Stimulated activated CD8-positive, alpha-beta memory T cell treated with anti-CD3 and anti-CD28 coated beads, Interleukin-12 subunit alpha, Interleukin-12 subunit beta, amount 100 ng/mL, for 4 hours (primary cell): Measurements from ENCODE around the gene ARHGAP6.
"Not testable (repeated sequence)": the region's sequence is repeated elsewhere in the genome, so short reads cannot be mapped to it uniquely, and the experiment has no call there.

Source experiments
- DNase-seq: peaks from one replicate; pipeline ENCODE4 v3.0.0-alpha.2; 2020; ENCODE audit warnings: low read depth

Gene ARHGAP6

DNA sequence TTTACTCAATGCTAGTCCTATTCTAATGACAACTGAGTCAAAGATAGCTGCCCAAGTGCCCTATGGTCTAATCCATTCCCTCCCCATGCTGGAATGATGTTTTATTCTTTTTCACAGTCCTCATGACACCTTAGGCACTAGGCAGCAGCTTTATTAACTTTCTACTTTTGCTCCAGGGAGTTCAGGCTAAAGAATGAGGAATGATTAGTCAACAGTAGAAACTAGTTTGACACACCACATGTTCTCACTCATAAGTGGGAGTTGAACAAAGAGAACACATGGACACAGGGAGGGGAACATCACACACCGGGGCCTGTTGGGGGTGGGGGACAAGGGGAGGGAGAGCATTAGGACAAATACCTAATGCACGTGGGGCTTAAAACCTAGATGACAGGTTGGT, 309.8 kb downstream of the ARHGAP6 start:
- not testable (repeated sequence) for DNase-seq

DNA sequence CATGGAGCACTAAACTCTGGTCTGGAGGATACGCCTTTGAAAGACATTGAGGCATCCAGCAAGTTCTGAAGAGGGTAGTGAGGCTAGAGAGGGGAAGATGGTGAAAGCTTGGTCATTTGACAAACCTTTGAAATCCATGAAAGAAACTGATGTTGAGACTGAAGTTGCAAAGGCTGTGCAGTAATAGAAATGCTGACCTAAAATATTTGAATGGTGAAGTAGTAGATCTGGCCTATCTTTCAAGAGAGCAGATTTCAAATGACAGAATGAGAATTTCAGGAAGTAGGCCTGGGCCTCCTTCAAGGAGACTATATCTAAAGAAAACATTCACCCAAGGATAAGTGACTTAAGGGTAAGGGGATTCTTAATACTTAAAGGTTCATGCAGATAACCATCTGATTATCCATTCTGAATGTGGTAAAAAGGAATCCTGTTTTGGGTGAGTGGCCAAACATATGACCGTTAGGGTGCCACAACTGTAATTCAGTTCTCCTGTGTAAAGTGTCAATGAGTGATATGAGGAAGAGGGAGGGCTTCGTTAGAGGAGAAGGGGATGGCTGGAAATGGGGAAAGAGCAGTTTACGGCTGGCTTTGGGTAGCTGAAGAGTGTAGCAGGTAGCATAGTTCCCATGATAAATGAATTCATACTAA, 310.3 kb downstream of the ARHGAP6 start:
- no peak for DNase-seq

DNA sequence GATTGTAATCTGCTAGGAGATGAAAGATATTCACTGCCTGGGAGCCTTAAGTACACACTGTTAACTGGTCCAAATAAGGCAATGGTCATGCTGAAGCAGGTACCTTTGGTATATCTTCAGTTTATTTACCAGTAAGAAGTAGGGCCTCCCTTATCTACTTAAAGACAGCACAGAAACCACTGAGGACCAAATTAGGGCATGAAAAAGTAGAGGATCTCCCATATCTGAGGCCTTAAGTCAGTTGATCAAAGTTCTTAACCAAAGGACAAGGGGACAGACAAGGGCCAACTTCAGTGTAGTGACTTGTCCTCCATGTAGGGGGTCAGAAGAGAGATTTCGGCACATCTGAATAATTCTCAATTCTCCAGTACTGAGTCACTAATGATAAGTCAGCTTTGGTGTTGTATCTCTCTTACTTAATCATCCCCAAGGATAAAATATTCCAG, 313.4 kb downstream of the ARHGAP6 start:
- no peak for DNase-seq

DNA sequence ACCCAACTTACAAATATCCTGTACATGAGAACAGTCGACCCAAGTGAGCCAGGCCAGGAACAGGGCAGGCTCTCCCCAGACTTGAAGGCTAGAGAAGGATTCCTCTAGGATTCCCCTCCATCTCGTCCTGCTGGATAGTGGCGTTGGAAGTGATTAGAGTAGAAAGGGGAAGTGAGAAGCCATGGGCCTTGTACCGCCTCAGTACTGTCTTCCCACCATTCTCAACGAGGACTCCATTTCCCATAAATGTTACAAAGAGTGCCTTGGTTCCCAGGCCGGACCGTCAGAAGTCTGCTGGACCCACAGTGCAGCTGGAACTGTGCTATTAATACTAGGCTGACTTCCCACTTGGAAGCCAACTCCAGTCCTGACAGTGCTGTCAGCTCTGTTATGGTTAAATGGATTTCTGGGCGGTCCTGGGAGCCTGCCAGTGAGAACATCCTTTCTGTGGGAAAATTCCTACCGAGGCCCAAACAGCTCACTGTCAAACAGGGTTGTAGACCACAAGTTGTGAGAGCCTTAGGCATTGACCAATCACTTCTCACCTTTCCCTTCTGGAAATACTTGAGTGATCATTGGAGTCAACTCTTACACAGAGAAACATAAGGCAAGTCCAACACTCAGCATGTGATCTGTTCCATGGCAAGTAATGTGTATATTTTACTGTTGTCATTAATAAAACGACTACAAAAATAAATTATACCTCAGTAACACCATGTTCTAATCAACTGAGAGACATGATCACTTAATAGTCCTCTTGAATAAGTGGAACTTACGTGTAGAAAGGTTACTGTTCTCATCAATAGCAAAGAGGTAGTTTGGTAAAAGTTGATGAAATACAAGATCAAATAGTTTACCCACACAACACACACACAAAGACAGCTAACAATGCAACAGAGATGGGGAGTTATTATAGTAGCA, 314.1 kb downstream of the ARHGAP6 start:
- DNase-seq, result no peak

DNA sequence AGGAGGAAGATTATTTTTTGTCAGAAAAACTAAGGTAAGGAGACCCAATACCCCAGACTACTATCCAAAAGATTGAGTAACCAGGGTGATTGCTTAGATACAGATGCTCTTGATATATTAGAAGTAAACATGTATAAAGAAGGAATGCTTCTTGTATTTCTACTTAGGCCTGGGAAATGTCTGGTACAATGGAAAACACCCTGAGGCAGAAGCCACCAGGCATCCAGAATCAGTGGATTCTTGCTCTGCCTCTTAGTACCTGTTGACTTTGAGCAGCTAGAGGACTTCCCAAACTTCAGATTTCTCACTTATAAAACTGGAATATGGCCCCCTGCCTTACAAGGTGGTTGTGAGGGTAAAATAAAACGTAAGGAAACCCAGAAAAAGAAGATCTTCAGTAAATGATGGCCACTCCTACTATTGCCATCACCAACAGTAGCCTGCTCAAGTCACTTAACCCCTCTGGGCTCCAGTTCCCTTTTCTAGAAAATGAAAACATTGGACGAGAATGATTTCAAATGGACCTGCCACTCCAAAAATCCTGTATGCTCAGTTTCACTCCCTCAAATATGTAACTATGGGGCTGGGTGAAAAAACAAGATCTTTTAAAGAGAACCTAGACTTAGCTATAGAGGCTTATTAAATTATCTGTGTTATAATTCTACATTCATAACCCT, 315.9 kb downstream of the ARHGAP6 start:
- DNase-seq, result no peak

DNA sequence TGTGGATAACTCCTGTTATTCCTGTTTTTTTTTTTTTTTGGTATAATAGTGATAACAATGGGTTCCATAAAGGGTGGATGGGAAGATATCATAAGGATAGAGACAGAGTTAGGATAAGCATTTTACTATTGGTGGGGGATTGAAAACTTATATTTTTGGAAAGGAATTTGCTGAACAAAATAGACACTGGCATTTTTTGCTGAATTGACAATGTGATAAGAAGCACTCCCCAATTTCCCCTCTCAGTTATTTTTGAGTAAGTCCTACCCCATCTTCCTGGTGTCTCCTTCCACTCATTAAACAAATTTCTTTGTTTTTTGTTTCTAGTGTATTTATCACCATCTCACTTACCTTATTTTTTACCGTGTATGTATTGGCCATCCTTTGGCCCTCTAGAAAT, 316.7 kb downstream of the ARHGAP6 start:
- no peak for DNase-seq

DNA sequence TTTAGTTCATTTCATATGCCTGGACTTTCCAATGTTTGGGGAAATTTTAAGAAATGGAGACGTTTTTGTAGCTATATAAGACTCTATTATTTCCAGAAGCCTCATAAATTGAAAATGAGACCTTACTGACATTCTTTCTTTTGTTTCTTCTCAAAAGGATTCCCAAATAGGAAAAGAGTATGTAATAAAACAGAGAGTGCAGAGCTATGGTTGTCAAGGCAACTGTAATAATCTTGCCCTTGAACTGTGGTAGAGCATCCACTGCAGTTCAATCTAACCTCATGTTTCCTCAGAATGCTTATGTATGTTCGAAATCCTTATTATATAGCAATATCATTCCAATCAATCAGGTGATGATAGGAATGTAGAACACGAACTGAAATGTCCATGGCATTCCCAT, 318.4 kb downstream of the ARHGAP6 start:
- DNase-seq, result no peak

DNA sequence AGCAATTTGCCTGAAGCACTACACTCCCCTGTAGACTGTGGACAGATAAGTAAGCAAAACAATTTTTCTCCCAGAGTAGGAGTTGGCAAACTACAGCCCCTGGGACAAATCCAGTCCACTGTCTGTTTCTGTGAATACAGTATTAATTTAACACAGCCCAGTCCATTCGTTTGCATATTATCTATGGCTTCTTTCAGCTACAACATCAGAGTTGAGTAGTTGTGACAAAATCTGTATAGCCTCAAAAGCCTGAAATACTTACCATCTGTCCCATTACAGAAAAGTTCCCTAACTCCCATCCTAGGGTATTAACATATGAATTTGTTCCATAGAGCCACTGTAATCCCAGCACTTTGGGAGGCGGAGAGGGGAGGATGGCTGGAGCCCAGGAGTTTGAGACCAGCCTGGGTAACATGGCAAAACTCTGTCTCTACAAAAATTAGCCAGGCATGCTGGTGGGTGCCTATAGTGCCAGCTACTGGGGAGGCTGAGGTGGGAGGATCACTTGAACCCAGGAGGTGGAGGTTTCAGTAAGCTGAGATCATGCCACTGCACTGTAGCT, 319.5 kb downstream of the ARHGAP6 start:
- DNase-seq, result no peak

DNA sequence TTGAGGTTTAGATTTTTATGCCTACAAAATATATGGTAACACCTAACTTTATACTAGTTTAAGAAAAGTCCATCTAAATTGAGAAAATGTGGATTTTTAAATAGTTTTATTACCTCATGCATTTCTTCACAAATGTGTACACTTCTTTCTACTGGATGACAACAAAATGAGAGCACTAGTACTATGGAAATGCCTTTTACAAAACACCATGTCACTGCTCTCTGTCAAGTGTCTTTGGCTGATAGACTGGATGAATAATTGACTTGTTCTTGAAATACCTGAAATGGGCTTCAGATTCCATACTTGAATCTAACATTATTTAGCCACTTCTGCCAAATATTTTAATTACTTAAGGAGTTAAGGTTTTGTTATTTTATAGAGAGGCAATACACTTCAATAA, 323.0 kb downstream of the ARHGAP6 start:
- DNase-seq, result no peak

DNA sequence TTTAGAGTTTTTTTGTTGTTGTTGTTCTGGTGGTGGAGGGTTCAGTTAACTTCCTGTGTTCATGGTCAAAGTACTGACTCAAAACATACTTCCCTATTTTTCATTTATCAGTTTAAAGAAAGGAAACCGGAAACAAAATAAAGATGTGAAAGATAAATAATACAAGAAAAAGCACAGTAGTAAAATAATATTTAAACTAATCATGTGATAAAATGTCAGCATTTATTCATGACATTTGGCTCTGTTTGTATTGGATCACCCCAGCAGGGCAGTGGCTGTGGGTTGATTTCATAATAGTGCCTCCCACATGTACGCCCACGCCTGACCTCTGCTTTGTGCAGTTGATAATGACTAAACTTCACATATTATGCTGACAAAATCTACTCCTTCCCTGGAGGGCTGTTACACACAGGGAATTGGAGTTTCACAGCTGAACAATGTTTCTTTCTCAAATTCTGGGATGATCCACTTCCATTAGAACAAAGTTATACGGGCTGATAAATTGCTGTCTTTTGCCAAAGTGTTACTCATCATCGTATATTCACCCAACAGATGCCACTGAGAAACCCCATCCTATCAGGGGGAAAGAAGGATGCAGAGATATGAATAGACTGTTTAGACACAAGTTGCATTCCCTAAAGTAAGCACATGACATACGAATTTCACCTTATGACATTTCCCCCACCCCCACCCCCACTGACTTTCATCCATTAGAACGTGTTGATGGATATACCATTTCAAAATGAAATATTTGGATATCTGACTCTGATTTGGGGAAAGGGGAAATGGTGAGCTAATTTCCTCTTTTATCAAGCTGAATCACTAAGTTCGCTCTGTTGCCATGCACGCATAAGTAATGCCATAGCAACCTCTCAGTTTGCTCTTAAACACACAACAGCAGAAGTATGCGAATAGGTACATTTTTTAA, 324.2 kb downstream of the ARHGAP6 start:
- DNase-seq, result no peak

DNA sequence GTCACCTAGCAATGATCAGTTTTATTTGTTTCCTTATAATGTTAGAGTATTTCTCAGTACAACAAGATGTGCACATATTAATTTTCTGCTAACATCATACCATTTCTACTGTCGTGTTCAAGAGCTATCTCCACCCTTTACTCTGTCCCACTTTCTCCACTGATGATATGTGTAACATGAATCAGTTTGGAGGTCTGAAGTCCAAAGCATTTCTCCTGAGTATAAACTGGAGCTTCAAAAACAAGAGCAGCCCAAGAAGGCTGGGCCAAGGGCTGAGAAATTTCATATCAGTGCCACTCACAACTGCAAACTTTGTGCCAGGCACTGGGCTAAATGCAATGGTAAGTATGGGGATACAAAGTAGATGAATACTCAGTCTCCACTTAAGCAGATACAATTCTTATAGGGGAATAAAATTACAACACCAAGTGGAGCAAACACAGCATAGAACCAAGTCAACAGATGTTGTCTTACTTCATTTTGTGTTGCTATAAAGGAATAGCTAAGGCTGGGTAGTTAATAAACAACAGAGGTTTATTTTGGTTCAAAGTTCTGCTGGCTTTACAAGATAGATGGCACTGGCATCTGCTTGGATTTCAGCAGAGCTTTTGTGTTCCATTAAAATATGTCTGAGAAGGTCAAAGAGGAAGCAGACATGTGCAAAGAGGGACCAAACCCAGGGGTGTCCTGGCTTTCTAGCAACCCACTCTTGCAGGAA, 328.3 kb downstream of the ARHGAP6 start:
- DNase-seq, result no peak

DNA sequence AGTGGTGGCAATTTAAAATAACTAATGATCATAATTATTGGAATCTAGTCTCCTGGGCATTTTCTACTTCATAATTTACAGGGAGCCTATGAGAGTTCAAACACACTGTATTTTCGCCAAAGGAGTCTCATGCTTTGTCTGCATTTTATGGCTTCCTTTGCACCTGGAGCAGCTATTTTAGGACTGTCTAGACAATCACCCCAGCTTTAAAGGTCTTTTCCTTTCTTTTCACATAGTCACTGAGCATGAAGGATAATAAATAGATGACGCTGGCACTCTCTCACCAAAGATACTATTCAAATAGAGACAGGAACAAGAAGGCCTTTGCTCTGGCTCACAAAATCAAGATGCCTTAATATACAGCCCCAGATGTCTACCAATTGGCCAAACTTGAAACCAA, 329.5 kb downstream of the ARHGAP6 start:
- DNase-seq, result no peak

DNA sequence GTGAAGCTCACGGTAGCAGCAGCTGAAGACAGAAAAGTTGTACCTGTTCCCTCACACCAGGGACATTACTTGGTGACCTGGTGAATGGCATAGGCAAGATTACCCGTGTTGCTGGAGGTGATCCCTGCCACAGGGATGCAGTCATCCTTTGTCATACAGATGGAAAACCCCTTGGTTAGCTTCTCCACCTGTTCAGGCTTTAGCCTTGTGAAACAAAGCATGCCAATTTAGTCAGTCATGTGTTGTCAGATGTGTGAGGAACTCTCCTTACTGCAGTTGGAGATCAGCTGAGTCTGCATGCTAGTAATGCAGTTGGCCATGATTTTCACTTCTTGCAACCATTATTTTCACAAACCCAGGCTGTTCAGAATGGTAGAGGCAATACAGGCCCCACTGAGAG, 331.6 kb downstream of the ARHGAP6 start:
- no peak for DNase-seq

DNA sequence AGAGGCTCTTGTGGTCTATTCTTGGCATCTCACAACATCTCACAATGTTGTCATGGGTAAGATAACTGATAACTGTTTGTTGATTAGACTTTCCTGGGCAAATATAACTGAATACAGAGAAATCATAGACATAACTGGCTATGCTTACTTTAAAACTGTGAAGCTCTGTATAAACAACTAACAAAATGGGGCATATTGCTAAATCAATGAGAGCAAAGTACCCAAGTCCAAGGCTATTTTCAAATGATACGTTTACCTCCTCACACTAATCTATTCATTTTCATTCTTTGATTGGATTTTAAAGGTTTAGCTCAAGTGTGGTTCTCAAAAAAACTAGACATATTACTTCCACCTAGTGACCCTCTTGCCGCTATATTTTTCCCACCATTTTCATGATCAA, 333.9 kb downstream of the ARHGAP6 start:
- no peak for DNase-seq

DNA sequence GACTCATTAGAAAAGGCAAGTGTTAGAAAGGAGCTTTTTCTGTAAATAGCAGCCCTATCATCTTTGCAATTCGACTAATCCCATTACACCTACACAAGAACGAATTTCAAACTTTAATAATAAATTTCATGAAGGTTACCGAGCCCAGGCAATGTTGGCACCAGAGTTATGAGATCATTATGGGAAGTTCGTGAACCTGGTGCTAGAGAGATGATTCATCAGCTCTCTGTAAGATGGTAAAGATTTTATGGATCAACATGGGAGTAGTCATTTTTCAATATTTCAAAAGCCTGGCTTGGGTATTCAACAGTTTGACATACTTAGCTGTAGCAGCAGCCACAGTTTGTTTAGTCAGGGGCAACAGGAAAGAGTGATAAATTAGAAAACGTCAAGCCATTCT, 336.7 kb downstream of the ARHGAP6 start:
- DNase-seq, result no peak

DNA sequence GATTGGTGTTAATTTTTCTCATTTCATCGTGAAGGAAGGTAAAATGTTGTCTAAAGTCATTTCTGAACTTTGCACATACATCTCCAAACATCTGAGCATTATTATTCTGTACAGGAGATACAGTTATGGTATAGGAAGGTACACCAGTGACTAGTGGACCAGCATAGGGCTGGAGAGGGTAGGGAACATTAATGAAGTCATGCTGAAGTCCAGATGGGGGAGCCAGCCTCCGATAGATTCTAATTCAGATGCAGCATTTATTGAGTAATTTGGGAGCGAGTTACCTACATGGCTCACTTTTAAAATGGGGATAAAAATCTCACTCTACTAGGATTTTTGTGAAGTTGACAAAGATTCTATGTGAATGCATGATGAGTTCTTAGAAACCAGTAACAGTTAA, 337.6 kb downstream of the ARHGAP6 start:
- DNase-seq, result no peak

DNA sequence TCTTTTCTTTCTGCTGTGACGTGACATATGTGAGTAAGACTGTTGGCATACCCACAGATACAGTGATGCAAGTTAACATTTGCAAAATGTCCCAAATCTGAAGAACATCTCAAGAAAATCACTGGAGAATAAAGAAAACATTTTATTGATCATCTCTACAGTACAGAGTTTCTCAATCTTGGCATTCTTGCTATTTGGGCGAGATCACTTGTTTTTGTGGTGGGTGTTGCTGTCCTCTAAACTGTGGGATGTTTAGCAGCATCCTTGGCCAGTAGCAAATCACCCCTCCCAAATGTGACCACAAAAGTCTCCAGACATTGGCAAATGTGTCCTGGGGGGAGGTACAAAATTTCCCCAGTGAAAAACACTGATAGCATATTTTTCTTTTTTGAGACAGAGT, 343.7 kb downstream of the ARHGAP6 start:
- DNase-seq, result no peak

DNA sequence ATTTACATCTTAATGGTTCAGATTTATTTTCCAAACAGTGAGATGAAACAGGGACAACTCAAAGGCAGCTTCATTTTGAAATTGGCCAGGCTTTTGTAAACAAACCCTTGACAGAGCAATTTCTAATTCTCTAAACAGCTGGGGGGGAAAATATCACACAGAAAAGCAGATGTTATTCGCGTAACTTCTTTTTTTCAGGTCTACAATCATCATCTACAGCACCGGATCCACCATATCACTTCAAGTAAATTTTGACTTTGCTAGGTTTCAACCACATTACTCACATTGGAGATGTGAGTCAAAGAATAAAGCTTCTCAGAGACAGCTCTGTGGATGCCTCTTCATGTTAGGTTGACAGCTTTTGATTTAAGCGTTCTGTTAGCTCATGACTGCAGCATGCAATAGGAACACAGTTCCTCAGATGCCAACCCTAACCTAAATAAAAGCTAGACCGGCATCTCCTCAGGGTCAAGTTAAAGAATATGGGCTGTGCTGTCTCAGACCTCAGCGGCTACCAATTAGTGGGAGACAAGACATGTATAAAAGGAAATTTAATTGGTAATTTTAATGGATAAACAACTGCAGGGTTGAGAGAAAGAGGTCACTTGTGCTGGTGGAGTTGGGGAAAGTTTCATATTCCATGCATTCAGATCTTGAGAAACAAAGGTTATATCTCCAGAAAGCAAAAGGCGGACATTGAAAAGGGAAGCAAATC, 345.8 kb downstream of the ARHGAP6 start:
- no peak for DNase-seq

DNA sequence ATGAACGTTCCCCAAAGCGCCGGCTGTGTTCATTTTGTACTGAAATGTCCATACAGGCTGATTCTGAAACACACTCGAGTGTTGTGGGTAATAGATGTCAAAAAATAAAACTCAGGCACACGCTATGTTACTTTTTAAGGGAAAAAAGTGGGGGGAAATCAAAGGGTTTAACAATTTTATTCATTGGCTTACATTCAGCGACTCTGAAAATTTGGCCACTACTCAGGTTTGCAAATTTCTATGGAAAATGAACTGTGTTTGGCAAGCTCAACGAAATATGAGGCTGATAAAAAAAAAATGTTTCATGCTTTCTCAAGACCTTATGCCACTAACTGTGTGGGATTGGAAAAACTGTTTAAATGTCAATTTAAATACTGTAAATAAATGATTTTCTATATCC, 354.0 kb downstream of the ARHGAP6 start:
- DNase-seq, result no peak

DNA sequence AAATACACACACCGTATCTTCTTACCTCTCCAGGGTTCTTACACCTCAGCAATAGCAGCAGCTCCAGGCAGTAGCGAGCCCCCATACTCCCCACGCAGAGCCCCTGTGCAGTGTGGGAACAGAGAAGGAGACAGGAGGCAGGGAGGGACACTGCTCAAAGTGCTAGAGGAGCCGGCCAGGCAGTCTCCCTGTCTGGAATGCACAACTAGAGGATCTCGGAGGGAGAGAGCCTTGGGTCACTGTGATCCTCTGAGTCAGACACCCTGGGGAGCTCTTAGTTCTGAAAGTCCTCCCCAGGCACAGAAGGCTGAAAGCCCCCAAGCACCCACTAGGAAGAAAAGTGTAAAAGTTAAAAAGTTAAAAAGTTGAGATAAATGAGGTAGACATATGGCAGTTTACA, 356.5 kb downstream of the ARHGAP6 start:
- DNase-seq, result no peak
